ENCODE results near the gene FHOD3.

Gene FHOD3

GRCh38 chr18:36295880-36296301 is 1.6 kb upstream of the FHOD3 start:
- no peak for DNase-seq (ENCODE audit: extremely low read depth in 1 of 2, low read depth in 1 of 2)

- DNase-seq (ENCODE audit: extremely low read depth in 1 of 2, low read depth in 1 of 2) = no peak
Measured at GRCh38 chr18:36296650-36297416, 680 bp upstream of the FHOD3 start.

- DNase-seq (ENCODE audit: extremely low read depth in 1 of 2, low read depth in 1 of 2) = no peak
Measured at GRCh38 chr18:36298126-36298741, 721 bp downstream of the FHOD3 start.

GRCh38 chr18:36299015-36299414 is 1.5 kb downstream of the FHOD3 start:
- no peak for DNase-seq (ENCODE audit: extremely low read depth in 1 of 2, low read depth in 1 of 2)

- DNase-seq (ENCODE audit: extremely low read depth in 1 of 2, low read depth in 1 of 2) = no peak
Measured at GRCh38 chr18:36300211-36300610, 2.7 kb downstream of the FHOD3 start.

- no peak for DNase-seq (ENCODE audit: extremely low read depth in 1 of 2, low read depth in 1 of 2)
Measured at GRCh38 chr18:36301884-36302283, 4.4 kb downstream of the FHOD3 start.

GRCh38 chr18:36302676-36303075 is 5.2 kb downstream of the FHOD3 start:
- no peak for DNase-seq (ENCODE audit: extremely low read depth in 1 of 2, low read depth in 1 of 2)

GRCh38 chr18:36303211-36303844 is 5.8 kb downstream of the FHOD3 start:
- no peak for DNase-seq (ENCODE audit: extremely low read depth in 1 of 2, low read depth in 1 of 2)

- DNase-seq (ENCODE audit: extremely low read depth in 1 of 2, low read depth in 1 of 2) = no peak
Measured at GRCh38 chr18:36304723-36305122, 7.2 kb downstream of the FHOD3 start.

GRCh38 chr18:36305375-36305774 is 7.9 kb downstream of the FHOD3 start:
- no peak for DNase-seq (ENCODE audit: extremely low read depth in 1 of 2, low read depth in 1 of 2)

GRCh38 chr18:36307513-36307912 is 10.0 kb downstream of the FHOD3 start:
- no peak for DNase-seq (ENCODE audit: extremely low read depth in 1 of 2, low read depth in 1 of 2)

GRCh38 chr18:36308711-36309435 is 11.4 kb downstream of the FHOD3 start:
- no peak for DNase-seq (ENCODE audit: extremely low read depth in 1 of 2, low read depth in 1 of 2)

- no peak for DNase-seq (ENCODE audit: extremely low read depth in 1 of 2, low read depth in 1 of 2)
Measured at GRCh38 chr18:36309436-36310391, 12.2 kb downstream of the FHOD3 start.

- DNase-seq (ENCODE audit: extremely low read depth in 1 of 2, low read depth in 1 of 2) = no peak
Measured at GRCh38 chr18:36311026-36311570, 13.6 kb downstream of the FHOD3 start.

GRCh38 chr18:36312806-36313395 is 15.4 kb downstream of the FHOD3 start:
- DNase-seq (ENCODE audit: extremely low read depth in 1 of 2, low read depth in 1 of 2) = no peak

- no peak for DNase-seq (ENCODE audit: extremely low read depth in 1 of 2, low read depth in 1 of 2)
Measured at GRCh38 chr18:36314098-36314497, 16.6 kb downstream of the FHOD3 start.

GRCh38 chr18:36314754-36315153 is 17.2 kb downstream of the FHOD3 start:
- no peak for DNase-seq (ENCODE audit: extremely low read depth in 1 of 2, low read depth in 1 of 2)

- DNase-seq (ENCODE audit: extremely low read depth in 1 of 2, low read depth in 1 of 2) = no peak
Measured at GRCh38 chr18:36315736-36316135, 18.2 kb downstream of the FHOD3 start.

GRCh38 chr18:36316246-36316645 is 18.7 kb downstream of the FHOD3 start:
- no peak for DNase-seq (ENCODE audit: extremely low read depth in 1 of 2, low read depth in 1 of 2)
